Measurements from ENCODE around the gene ALDH3B1.
"Not testable (repeated sequence)": the region's sequence is repeated elsewhere in the genome, so short reads cannot be mapped to it uniquely, and the experiment has no call there.

The ALDH3B1 gene

GRCh38 chr11:68010090-68011041 is at the start of gene ALDH3B1:
ALDH3B1 (plus strand) TSS chr11:68010327; CDS start chr11:68015298, 4,971 bp downstream.
- in situ Hi-C loops (cut with HindIII; ENCODE audit: low pct_unique_long_range_greater_than_20kb, low sequenced_read_pairs): no loop called here
- no peak for TF ChIP-seq JUND (IDR thresholded peaks at IDR 0.05; ENCODE audit: low read depth)
- DNase-seq (ENCODE audit: low read depth in 1 of 2, low spot score in 1 of 2): peak; percentile 40 to 93

DNA sequence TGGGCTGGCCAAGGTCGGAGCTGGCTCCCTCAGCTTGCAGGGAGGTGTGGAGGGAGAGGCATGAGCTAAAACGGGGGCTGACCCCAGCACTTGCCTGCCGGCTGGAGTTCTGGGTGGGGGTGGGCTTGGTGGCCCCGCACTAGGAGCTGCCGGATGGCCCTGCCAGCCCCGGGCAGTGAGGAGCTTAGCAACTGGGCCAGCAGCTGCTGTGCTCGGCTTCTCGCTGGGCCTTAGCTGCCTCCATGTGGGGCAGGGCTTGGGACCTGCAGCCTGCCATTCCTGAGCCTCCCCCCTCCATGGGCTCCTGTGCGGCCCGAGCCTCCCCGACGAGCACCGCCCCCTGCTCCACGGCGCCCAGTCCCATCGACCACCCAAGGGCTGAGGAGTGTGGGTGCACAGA is 46.9 kb upstream of the ALDH3B1 start:
- DNase-seq (ENCODE audit: low read depth in 1 of 2, low spot score in 1 of 2); in situ Hi-C loops (cut with HindIII; ENCODE audit: low pct_unique_long_range_greater_than_20kb, low sequenced_read_pairs): not testable (repeated sequence)

- in situ Hi-C loops (cut with HindIII; ENCODE audit: low pct_unique_long_range_greater_than_20kb, low sequenced_read_pairs); DNase-seq (ENCODE audit: low read depth in 1 of 2, low spot score in 1 of 2): not testable (repeated sequence)
Measured at GRCh38 chr11:67963879-67964278, 46.2 kb upstream of the ALDH3B1 start.

DNA sequence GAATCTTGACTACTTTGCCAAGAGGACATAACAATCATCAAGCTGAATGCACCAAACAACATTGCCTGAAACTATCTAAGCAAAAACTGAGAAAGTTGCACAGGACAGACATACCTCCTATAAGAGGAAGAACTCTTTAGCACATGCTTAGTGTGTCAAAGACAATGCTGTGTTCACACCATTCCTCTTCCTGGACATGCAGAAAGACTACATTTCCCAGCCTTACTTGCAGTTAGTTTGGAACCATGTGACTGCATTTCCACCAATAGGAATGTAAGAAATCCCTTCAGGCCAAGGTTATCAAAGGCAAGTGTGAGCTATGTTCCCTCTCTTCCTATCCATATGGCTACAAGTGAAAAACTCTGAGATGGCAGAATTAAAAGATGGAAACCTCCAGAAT is 45.4 kb upstream of the ALDH3B1 start:
- DNase-seq (ENCODE audit: low read depth in 1 of 2, low spot score in 1 of 2); in situ Hi-C loops (cut with HindIII; ENCODE audit: low pct_unique_long_range_greater_than_20kb, low sequenced_read_pairs): not testable (repeated sequence)

DNA sequence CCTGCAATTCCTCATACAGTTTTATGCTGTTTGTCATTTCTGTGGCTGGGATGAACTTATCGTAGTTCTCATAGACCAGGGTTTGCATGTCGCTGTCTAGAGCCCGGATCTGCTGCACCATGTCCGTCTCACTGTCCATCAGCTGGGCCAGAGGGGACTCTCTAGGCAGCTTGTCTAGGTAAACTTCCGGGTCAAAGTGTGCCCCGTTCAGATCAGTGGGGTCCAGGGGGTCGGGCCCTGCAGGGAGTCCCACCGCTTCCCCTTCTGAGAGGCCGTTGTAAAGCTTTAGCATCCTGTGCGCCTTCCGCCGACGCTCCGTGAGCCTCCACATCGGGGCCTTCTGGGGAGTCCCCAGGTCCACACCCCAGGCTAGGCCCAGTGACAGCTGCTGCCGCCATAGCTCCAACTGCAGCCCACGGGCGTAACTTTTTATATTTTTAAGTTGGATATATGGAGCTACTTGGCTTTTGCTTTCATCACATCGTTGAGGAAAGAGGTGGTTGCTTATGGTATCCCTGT is 44.2 kb upstream of the ALDH3B1 start:
- in situ Hi-C loops (cut with HindIII; ENCODE audit: low pct_unique_long_range_greater_than_20kb, low sequenced_read_pairs); DNase-seq (ENCODE audit: low read depth in 1 of 2, low spot score in 1 of 2): not testable (repeated sequence)

- in situ Hi-C loops (cut with HindIII; ENCODE audit: low pct_unique_long_range_greater_than_20kb, low sequenced_read_pairs): not testable (repeated sequence)
Measured at GRCh38 chr11:67974746-67975145, 35.4 kb upstream of the ALDH3B1 start.

DNA sequence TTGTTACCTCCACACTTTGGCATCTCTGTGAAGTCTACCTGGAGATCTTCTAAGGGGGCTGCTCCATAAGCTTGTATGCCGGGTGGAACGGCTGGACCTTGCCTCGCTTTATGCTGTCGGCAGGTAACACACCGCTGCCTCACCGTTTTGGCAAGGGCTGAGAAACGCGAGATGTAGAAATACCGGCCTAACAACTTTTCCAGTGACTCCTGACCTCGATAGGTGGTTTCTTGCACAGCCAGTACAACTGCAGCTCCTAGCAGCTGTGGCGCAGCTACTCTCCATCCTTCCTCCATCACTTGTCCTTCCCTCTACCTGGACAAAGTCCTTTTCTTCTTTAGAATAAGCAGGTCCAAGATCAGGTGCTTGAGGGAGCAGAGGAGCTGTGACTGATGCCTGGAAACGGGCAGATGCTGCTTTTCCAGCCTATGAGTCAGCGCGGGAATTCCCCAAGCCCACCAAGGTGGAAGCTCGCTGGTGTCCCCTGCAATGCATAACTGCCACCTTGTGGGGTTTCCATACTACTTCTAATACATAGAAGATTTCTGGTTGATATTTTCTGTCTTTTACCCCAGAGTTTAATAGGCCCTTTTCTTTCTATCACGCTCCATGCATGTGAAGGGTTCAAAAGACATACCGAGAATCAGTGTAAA is 31.2 kb upstream of the ALDH3B1 start:
- in situ Hi-C loops (cut with HindIII; ENCODE audit: low pct_unique_long_range_greater_than_20kb, low sequenced_read_pairs): not testable (repeated sequence)
- DNase-seq (ENCODE audit: low read depth in 1 of 2, low spot score in 1 of 2): peak in 1 of 2 experiments; percentile 91

More at GRCh38 chr11:67974746-67975145, 35.4 kb upstream of the ALDH3B1 start:
- not testable (repeated sequence) for DNase-seq (ENCODE audit: low read depth in 1 of 2, low spot score in 1 of 2)

DNA sequence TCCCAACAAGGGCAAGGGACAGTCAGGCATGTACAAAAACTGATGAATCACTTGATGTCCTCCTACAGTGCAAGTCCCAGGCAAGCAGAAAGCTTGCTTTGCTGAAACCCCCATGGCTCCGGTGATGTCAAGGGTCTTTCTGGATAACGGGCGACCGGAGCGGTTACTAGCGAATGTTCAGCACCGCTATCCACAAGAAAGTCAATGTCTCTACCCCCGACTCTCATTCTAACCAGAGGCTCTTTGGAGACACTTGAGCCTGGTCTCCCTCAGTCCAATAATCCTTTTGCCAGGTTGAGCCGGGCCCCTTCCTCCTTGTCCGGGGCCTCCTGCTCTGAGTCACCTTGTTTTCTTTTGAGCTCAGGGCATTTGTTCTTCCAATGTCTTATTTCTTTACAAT is 28.9 kb upstream of the ALDH3B1 start:
- in situ Hi-C loops (cut with HindIII; ENCODE audit: low pct_unique_long_range_greater_than_20kb, low sequenced_read_pairs): not testable (repeated sequence)

GRCh38 chr11:67982255-67982857 is 27.8 kb upstream of the ALDH3B1 start:
- DNase-seq (ENCODE audit: low read depth in 1 of 2, low spot score in 1 of 2); in situ Hi-C loops (cut with HindIII; ENCODE audit: low pct_unique_long_range_greater_than_20kb, low sequenced_read_pairs): not testable (repeated sequence)

More for the DNA sequence above, 28.9 kb upstream of the ALDH3B1 start:
- not testable (repeated sequence) for DNase-seq (ENCODE audit: low read depth in 1 of 2, low spot score in 1 of 2)

DNA sequence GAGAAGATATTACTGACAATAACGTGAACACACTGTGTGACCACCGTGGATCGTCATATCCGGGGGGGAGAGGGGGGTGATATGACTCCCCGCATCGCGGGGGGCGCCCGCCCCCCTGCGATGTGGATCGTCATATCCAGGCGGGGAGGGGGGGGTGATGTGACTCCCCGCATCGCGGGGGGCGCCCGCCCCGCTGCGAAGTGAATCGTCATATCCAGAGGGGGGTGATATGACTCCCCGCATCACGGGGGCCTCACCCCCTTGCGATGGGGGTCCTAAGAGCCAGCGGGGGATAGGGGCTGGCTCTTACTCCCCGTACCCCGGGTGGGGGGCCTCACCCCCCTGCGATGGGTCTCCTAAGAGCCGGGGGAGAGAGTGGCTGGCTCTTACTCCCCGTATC is 26.2 kb upstream of the ALDH3B1 start:
- no peak for TF ChIP-seq JUND (IDR thresholded peaks at IDR 0.05; ENCODE audit: low read depth)
- in situ Hi-C loops (cut with HindIII; ENCODE audit: low pct_unique_long_range_greater_than_20kb, low sequenced_read_pairs): no loop called here
- DNase-seq (ENCODE audit: low read depth in 1 of 2, low spot score in 1 of 2): no peak

GRCh38 chr11:67985302-67985701 is 24.8 kb upstream of the ALDH3B1 start:
- in situ Hi-C loops (cut with HindIII; ENCODE audit: low pct_unique_long_range_greater_than_20kb, low sequenced_read_pairs): not testable (repeated sequence)

GRCh38 chr11:67990546-67991346 is 19.4 kb upstream of the ALDH3B1 start:
- DNase-seq (ENCODE audit: low read depth in 1 of 2, low spot score in 1 of 2); in situ Hi-C loops (cut with HindIII; ENCODE audit: low pct_unique_long_range_greater_than_20kb, low sequenced_read_pairs): not testable (repeated sequence)

More at GRCh38 chr11:67985302-67985701, 24.8 kb upstream of the ALDH3B1 start:
- DNase-seq (ENCODE audit: low read depth in 1 of 2, low spot score in 1 of 2): not testable (repeated sequence)

- in situ Hi-C loops (cut with HindIII; ENCODE audit: low pct_unique_long_range_greater_than_20kb, low sequenced_read_pairs); DNase-seq (ENCODE audit: low read depth in 1 of 2, low spot score in 1 of 2): not testable (repeated sequence)
Measured at GRCh38 chr11:67991347-67992121, 18.6 kb upstream of the ALDH3B1 start.

- DNase-seq (ENCODE audit: low read depth in 1 of 2, low spot score in 1 of 2): peak in 1 of 2 experiments; percentile 77
- in situ Hi-C loops (cut with HindIII; ENCODE audit: low pct_unique_long_range_greater_than_20kb, low sequenced_read_pairs): not testable (repeated sequence)
Measured at GRCh38 chr11:67993821-67994220, 16.3 kb upstream of the ALDH3B1 start.

DNA sequence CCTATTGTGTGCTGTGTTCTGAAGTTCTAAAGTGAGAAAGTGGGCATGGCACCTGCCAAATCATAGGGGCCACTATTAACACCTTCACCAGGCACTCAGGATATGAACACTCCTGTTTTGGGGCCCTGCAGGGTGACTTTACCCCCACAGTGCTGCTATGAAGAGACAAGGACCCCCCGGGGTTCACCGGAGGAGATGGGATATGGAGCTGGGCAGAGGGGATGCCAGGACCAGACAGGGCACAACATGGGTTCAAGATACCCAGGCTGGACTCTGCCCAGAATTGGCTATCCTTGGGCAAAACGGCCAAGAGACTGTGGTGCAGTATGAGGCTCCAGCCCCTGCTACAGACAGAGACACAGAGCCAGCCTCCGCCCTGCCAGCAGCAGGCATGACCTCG is 15.7 kb upstream of the ALDH3B1 start:
- in situ Hi-C loops (cut with HindIII; ENCODE audit: low pct_unique_long_range_greater_than_20kb, low sequenced_read_pairs); DNase-seq (ENCODE audit: low read depth in 1 of 2, low spot score in 1 of 2): not testable (repeated sequence)

DNA sequence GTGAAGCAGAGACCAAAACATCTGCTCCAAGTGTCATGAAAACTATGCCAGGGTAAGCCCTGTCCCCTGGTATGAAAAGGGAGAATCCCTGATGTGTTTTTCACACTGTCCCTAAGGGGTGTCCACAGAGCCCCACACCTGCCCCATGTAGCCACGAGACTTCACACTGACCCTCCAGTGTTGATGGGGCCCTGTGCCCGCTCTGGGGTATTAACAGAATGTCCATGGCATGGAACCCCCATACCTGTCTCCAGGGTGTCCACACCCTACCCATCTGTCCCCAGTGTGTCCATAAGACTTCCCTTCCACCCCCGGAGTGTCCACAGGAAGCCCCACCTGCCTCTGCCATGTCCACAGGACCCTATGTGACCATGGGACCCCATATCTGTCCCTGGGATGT is 15.0 kb upstream of the ALDH3B1 start:
- in situ Hi-C loops (cut with HindIII; ENCODE audit: low pct_unique_long_range_greater_than_20kb, low sequenced_read_pairs); DNase-seq (ENCODE audit: low read depth in 1 of 2, low spot score in 1 of 2): not testable (repeated sequence)
